ENCODE results near the gene ABCG1.

ABCG1 gene

DNA sequence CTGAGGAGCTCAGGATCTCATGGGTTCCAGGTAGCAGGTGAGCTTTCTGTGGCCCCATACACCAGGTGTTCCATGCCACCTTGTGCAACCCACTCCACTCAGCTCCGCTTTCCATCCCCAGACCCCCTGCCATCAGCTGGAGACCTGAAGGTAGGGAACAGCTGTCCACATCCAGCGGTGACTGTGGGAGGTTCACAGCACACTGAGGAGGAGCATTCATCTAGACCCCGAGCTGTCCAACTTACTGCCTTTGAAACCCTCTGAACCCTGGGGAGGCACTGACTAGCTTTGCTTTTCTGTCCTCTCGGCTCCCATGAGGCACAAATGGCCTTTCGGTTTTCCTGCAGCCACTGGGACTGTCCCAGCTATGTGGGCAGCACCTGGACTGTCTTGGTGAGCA, 27.9 kb upstream of the ABCG1 start:
- DNase-seq, result no peak
- intact Hi-C loops (cut with DNase I), result no loop called here

DNA sequence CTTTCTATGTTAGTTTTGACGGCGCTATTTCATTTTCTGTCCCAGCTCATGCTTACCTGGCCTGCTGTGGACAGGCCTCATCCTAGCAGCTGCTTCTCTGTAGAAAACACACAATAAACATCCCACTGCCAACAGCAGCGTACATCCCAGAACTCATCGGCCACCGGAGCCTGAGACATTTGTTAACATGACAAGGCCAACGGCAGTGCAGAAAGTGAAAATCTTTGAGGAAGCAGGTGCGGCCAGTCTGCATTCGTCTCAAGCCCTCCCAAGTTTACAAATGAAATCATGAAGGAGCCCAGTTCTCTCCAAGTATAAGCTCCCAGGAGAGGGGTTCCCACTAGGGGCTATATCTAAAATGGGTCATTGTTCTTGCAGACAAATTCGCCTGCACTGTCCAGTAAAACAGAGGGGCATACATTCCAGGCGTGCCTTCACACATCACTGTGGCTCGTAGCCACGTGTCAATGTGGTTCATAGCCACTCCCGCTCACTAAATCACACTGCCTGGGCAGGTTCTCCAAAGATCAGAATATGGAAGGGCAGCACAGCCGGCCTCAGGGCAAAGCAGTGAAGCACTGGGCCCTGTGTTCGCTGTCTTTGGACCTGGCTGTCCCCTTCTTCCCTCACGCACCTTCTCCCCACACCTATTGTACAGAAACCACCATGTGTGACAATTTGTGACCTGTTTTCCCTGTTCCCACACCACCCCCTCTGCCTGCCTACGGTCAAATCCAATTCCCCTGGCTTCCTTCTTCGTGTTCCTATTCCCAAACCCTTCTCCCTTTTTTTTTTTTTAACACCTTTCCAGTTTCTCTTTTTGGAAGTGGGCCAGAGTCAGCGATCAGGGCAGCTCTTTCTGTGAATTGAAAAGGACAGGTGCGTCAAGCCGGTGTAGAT, 27.0 kb upstream of the ABCG1 start:
- intact Hi-C loops (cut with DNase I), result no loop called here
- no peak for DNase-seq

DNA sequence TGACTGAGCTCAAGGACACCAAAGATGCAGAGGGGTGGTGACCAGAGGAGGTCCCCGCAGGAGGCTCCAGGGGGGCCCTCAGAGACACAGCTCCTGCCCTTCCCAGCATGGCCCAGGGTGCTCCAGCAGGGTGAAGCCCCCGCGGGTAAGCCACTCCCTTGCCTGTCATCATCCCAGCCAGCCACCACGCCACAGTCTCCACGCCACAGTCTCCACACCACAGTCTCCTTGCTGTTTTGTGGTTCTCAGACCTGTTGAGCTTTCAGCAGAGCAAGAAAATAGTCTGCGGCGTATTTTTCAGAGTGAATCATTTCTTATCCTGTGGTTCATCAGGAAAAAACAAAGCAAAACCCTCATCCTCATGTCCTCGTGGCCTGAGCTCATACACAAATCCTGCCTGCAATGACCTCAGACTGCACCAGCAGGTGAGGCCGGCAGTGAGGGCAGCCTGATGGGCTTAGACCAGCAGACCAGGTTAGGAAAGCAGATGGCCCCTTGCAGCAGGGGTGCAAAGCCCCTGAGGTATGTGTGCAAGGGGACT, 25.7 kb upstream of the ABCG1 start:
- DNase-seq, result no peak
- intact Hi-C loops (cut with DNase I), result no loop called here

DNA sequence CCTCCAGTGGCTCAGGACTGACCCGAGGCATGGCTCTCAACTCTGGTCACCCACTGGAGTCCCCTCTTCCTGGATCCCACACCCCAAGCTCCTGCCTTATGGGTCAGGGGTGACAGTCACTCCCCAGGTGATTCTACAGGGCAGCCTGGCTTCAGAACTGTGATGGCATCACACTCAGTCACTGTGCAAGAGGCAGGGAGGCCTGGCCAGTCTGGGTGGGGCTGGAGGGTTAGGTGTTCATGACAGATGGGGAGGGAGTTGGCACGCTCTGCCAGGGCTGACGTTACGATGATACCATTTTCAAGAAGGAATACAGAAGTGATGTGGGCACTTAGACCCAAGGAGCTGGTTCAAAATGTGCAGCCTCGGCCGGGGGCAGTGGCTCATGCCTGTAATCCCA, 25.2 kb upstream of the ABCG1 start:
- no peak for DNase-seq
- intact Hi-C loops (cut with DNase I), result no loop called here

DNA sequence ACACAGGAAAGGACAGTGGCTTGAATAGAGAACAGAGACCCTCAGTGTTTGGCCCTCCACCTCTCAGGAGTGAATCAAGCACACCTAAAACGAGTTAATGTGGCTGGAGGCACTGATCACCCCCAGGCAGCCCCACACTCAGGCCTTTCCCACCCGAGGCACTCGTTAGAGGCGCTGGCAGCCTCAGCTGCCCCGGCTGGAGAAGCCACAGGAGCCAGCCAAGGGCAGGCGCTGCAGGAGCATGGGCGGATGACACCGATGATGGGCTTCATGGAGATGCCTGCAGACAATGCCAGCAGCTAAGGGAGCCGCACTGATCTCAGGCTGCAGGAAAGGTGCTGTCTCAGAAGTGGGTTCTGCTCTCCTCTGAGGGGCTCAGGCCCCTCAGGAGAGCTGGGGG, 24.1 kb upstream of the ABCG1 start:
- intact Hi-C loops (cut with DNase I), result no loop called here
- no peak for DNase-seq

DNA sequence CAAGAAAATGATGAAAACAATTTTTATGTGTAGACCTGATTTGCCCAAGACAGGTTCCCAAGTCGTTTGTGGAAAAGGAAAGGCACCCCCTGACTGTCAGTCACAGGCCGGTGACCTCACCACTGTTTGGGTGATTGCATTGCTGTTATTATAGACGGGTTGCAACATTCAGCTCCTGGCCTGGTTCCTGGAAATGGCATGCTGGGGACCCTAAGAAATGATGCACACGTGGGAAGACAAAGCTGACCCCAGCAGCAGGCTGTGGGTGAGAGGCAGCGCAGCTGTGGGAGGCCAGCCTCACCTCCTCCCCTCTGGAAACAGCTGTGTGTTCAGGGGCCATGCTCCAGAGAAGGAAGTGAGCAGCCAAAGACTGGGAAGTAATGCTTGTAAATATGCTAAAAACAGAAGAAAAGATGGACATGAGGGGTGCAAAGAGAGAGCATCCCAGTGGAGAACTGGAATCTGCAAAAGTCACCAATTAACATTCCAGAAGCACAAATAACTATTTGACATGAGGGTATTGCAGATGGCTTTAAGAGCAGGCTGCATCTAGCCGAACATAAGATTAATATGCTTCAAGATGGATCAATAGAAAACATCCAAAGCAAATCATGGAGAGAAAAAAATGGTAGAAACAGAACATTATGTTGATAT, 23.4 kb upstream of the ABCG1 start:
- no peak for DNase-seq
- intact Hi-C loops (cut with DNase I), result no loop called here

DNA sequence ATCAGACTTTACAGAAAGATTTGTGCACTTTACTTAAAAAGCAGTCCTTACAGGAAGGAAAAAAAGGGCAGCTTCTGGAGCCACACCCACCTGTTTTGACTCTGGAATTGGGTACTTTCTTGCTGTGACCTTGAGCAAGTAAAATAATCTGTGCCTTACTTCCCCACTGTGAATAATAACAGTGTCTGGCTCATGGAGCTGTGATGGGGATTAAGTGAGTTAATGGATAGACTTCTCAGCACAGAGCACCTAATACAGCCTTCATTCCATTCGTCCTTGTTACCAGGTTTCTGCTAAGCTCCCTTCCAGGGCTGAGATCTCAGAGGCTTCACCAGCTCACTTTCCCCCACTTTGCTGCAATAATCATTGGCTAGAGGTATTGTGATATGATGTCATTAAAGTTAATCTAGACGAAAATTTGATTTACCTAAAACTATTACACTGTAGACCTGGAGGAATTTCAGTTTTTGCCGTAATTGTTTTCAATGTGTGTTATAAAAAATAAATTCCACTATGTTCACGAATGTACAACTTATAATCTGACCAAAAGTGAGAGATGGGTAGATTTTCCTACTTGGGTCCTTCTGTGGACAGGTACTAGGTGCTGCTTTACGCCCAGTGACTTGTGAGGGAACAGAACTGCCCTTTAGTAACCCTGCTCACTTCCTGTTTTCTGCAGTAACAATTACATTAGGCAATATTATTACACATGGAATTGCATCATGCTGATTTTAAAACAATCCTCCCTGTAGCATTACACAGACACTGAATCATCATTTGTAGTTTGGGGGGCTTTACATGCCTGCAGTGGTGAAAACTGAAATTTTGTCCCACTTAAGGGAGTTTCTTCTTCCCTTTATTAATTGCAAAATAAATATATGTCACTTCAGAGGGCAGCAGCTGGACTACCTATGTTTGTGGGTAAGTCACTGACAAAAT, 19.7 kb upstream of the ABCG1 start:
- intact Hi-C loops (cut with DNase I), result no loop called here

DNA sequence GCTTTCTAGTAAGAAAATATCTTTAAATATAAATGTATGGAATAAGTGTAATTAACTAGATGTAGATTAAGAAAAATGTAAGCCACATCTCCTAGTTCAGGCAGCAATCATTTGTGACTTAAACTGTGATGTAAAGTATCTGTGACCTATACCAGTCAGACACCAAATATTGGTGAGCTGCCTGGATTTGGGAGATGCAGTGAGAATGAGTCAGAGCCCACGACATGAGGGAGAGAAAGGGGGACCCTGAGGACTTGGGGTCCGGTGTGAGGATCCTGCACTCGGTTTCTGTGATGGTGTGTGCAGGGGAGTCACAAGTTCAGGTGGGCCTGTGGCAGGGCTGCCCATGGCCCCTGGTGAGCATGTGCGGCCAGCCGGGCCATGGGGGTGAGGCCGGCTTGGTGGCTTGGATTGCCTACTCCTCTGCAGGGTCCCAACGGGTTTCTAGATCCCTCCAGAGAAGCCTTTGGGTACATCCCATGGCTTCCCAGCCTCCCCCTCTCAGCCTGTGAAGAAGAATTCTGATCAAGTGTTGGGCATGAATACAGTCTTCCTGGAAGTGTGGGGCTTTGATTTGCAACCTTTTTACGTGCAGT, 19.0 kb upstream of the ABCG1 start:
- intact Hi-C loops (cut with DNase I), result no loop called here
- DNase-seq, result peak in 1 of 10 donors; percentile 37

More for the DNA sequence above, 19.7 kb upstream of the ABCG1 start:
- peak in 1 of 10 donors; percentile 7 for DNase-seq

DNA sequence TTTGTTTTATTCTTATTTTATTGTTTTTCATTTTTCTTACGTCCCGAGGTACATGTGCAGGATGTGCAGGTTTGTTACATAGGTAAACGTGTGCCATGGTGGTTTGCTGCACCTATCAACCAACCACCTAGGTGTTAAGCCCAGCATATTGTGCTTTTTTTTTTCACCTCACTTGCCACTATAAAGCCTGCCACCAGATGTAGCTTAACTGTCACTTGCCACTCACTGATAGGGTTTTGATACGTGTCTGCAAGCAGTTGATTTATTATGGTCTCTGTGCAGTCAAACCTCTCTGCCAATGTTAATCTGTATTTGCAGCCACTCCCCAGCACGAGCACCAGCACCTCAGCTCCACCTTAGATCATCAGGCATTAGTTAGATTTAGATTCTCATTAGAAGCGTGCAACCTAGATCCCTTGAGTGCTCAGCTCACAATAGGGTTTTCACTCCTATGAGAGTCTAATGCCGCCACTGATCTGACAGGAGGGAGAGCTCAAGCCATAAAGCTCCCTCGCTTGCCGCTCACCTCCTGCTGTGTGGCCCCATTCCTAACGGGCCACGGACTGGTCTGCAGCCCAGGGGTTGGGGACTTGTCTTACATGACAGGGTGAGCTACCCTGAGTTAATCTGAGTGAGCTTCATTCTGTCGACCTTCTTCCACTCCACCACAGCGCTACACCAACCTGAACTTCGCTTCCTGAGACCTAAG, 17.9 kb upstream of the ABCG1 start:
- peak in 1 of 10 donors; percentile 43 for DNase-seq
- intact Hi-C loops (cut with DNase I), result no loop called here

DNA sequence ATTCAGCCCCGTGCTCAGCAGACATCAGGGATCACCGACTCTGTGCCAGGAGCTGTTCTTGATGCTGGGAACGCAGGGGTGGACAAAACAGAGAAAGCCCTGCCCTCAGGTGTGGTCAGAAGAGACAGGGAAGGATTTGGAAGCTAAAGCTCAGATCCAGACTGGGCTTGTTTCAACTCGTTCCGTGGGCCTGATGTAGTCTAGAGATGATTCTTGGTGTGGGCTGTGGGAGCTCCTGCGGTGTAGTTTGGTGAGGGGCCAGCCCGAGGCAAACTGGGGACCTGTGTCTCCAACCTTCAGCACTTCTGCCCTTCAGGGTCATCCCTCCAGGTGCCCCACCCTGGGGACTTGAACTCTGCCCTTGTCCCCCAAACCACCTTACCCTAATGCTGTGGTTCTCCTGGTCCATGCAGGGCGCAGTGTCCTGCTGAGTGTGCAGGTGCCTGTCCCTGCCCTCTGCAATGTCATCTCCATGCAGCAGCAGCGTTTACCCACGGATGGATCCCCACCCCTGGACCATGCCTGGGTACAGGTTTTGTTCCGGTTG, 17.3 kb upstream of the ABCG1 start:
- intact Hi-C loops (cut with DNase I), result no loop called here
- DNase-seq, result peak in 1 of 10 donors; percentile 48

DNA sequence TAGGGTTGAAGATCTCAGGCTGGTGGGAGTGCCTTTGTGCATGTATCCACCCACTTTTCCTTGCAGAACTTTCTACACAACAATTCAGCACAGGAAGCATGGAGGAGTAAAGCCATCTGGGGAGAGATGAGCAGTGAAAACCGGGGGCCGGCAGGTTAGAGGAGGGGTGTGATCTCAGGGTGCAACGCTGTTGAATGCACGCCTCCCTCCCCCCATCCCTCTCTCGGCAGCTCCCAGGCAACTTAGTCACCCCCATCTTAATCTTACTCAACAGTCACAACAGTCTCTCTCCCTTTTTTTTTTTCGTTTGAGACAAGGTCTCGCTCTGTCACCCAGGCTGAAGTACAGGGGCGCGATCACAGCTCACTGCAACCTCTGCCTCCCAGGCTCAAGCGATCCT, 16.6 kb upstream of the ABCG1 start:
- intact Hi-C loops (cut with DNase I), result no loop called here
- DNase-seq, result peak in 1 of 10 donors; percentile 29

DNA sequence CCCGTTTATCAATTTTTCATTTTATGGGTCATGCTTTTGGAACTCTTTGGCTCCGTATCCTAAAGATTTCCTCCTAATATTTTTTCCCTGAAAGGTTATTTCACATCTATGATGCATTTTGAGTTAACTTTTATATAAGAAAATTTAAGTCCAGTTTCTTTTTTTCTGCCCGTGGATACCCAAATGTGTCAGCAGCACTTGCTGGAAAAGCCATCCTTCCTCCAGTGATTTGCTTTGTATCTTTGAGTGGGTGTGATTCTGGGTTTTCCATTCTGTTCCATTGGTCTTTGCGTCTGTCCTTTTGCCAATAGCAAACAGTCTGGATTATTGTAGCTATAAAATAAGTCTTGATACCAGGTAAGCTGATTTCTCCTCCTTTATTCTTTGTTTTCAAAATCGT, 15.6 kb upstream of the ABCG1 start:
- no peak for DNase-seq

DNA sequence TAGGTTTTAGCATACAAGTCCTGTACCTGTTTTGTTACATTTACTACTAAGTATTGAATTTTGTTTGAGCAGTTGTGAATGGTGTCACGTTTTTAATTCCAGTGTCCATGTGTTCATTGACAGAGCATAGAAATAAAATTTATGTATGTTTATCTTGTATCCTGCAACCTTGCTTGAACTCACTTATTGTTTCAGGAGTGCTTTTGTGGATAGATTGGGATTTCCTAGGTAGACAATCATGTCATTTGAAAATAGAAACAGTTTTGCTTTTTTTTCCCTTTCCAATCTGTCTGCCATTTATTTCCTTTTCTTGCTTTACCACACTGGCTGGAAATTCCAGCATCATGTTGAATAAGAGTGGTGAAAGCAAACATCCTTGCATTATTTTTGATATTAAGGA, 15.0 kb upstream of the ABCG1 start:
- DNase-seq, result peak in 1 of 10 donors; percentile 1
- intact Hi-C loops (cut with DNase I), result no loop called here

More for the DNA sequence above, 15.6 kb upstream of the ABCG1 start:
- intact Hi-C loops (cut with DNase I), result no loop called here

DNA sequence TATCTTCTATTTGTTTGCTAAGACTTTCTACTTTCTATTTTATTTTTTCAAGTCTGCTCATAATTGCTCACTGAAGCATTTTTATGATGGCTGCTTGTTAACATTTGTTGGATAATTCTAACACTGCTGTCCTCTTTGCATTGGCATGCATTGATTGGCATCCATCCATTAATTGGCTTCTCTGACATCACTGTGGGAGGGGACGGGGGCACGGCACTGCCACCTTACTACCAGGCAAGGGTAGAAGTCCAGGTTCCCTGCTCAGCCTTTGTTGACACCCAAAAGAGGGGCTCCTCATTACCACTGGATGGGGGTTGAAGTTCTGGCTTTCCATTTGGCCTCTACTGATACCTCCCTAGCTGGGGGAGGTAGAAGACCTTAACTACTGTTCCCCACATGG, 11.5 kb upstream of the ABCG1 start:
- DNase-seq, result peak in 2 of 10 donors; percentile 25 to 48
- intact Hi-C loops (cut with DNase I), result no loop called here

DNA sequence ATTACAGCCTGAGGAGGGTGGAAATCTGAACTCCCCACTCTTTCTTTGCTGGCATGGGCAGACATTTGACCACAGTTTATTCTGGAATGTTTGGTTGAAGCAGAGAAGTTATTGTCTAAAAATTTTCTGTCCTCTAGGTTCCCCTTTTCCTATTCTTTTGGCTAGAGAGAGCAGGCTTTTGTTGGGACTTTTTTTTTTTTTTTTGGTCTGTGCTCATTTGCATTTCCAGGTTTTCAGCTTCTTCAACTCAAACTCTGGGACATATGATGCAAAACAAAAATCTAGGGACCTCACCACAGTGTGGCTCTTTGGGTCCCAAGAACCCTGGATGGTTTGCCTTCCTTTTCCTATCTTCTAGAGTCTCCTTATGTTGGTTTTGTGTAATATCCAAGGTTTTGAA, 10.9 kb upstream of the ABCG1 start:
- intact Hi-C loops (cut with DNase I), result no loop called here
- no peak for DNase-seq

DNA sequence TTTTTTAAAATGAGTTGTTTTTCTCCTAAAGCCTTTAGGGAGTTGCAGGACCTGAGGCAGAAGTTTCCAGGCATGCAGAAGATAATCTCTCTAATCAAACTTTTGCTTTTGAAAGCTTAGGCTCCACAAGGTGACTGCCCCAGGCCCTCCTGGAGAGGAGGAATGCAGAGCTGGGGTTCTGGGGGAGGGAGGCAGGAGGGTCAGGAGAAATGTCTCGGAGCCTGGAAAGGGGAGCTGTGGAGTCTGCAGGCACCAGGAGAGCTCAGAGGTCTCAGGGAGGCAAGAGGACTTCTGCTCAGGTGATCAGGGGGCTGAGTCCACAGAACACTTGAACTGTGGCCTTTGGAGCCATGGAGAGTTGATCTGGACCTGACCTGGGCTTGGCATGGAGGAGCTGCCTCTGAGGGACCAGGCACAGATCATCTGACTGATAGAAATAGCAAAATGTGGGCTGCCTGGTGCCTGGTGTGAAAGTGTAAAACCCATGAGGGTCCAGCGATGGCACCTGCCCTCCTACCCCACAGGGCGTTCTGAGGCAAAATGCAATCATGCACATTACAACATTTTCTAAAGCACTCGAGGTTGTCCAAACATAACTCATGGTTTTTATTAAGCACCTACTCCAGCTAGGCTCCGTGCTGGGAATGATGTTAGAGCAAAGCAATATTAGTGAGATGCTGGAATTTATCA, 10.0 kb upstream of the ABCG1 start:
- intact Hi-C loops (cut with DNase I), result no loop called here
- DNase-seq, result peak in 1 of 10 donors; percentile 55

DNA sequence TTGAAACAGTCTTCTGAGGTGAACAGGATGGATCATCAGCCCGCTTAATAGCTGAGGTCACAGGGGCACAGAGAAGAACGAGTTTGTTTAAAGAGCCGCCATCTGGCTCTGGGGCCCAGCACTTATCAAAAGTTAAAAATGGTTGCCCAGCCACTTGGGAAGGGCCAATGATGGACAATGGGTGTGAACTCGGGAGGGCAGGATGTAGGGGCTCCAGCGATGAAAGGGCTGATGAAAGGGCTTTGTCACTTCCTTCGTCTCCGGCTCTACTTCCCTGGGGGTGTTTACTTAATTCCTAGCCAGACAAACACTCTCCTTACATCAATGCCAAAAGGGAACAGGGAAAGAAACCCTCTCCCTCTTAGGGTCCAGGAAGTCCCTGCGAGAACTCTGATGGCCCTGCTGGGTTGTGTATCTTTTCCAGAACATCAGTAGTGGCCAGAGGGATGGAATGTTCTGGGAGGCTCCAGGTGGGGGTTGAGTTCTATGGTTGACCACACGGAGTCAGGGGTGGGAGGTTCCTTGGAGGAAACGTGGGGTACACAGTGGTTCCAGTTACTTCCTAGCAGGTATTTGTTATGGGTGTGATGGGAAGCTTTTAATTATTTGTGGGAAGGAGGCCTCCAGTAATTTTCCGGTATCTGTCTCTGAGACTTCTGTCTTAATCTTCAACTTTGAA, 9.0 kb upstream of the ABCG1 start:
- intact Hi-C loops (cut with DNase I), result loop anchor here (10.0 kb wide), 1 partner anchor 45 kb away; no protein-coding TSS in a partner anchor
- peak in 2 of 10 donors; percentile 3 to 16 for DNase-seq

DNA sequence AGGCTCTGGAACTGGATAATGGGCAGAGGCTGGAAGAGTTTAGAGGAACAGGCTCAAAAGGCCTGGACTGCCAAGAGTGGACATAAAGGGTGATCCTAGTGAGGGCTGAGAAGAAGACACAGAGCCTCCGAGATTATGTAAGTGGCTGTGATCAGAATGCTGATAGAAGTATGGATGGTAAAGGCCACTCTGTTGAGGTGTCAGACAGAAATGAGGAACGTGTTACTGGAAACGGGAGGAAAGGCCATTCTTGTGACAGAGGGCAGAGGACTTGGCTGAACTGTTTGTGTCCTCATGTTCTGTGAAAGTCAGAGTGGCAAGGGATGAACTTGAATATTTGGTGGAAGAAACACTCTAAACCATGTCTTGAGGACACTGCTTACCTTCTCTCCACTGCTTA, 6.7 kb upstream of the ABCG1 start:
- intact Hi-C loops (cut with DNase I), result loop anchor here (10.0 kb wide), 1 partner anchor 47 kb away; no protein-coding TSS in a partner anchor
- DNase-seq, result no peak

Measured in posterior cingulate gyrus (tissue), 11 donors.